Neural progenitor cell (in vitro differentiated cells): ENCODE results near the gene PRIM2. TPM values are rescaled to one million over a fixed set of nuclear protein-coding genes. Genes with fewer than 3 reads are reported as not detected.
"Not testable (repeated sequence)": the region's sequence is repeated elsewhere in the genome, so short reads cannot be mapped to it uniquely, and the experiment has no call there.

Experiments
- DNase-seq: peaks from one replicate; pipeline ENCODE4 v3.0.0-alpha.2; 2016; ENCODE audit warnings: low spot score
- H2AFZ ChIP-seq: fragments of 200-600 bp; sonication (generic); replicated peaks from 2 replicates; pipeline ENCODE4 v1.6.1; 2016; ENCODE audit warnings: antibody characterized with exemption
- H3F3A ChIP-seq: fragments of 200-600 bp; sonication (generic); 2 replicates; pipeline ENCODE4 v1.6.1; 2016; ENCODE audit warnings: antibody characterized with exemption, low read depth
- H3K27ac ChIP-seq: fragments of 200-600 bp; sonication (generic); 2 replicates; pipeline ENCODE4 v1.5.1; 2016; ENCODE audit warnings: mild to moderate bottlenecking
- H3K27me3 ChIP-seq: fragments of 200-600 bp; sonication (generic); 2 replicates; pipeline ENCODE4 v1.6.1; 2016; ENCODE audit warnings: mild to moderate bottlenecking, moderate library complexity
- H3K36me3 ChIP-seq: fragments of 200-600 bp; sonication (generic); 2 replicates; pipeline ENCODE4 v1.5.1; 2016
- H3K4me1 ChIP-seq: fragments of 200-600 bp; sonication (generic); 2 replicates; pipeline ENCODE4 v1.6.1; 2016; ENCODE audit warnings: mixed run types
- H3K4me2 ChIP-seq: fragments of 200-600 bp; sonication (generic); 2 replicates; pipeline ENCODE4 v1.6.1; 2016
- H3K4me3 ChIP-seq: fragments of 200-600 bp; sonication (generic); 2 replicates; pipeline ENCODE4 v1.5.1; 2016
- H3K79me2 ChIP-seq: fragments of 200-600 bp; sonication (generic); 2 replicates; pipeline ENCODE4 v1.6.1; 2016; ENCODE audit warnings: low read depth
- H3K9ac ChIP-seq: fragments of 200-600 bp; sonication (generic); 2 replicates; pipeline ENCODE4 v1.6.1; 2016
- H3K9me3 ChIP-seq: fragments of 200-600 bp; sonication (generic); 2 replicates; pipeline ENCODE4 v1.5.1; 2016; ENCODE audit warnings: low read depth
- H4K20me1 ChIP-seq: fragments of 200-600 bp; sonication (generic); 2 replicates; pipeline ENCODE4 v1.6.1; 2016; ENCODE audit warnings: low read depth
- H3K27ac Mint-ChIP-seq: 3 replicates; pipeline ENCODE4 v1.8.0; 2021; ENCODE audit warnings: mixed read lengths
- H3K27me3 Mint-ChIP-seq: 2 replicates; pipeline ENCODE4 v1.8.0; 2022; ENCODE audit warnings: low read depth, mild to moderate bottlenecking, inconsistent platforms, moderate library complexity, mixed read lengths; ENCODE audit not compliant: insufficient read depth
- H3K36me3 Mint-ChIP-seq: 3 replicates; pipeline ENCODE4 v1.8.0; 2021; ENCODE audit warnings: mixed read lengths
- H3K4me1 Mint-ChIP-seq: 3 replicates; pipeline ENCODE4 v1.8.0; 2021; ENCODE audit warnings: mixed read lengths
- H3K4me3 Mint-ChIP-seq: 3 replicates; pipeline ENCODE4 v1.8.0; 2021; ENCODE audit warnings: mild to moderate bottlenecking, moderate library complexity, mixed read lengths
- H3K9me3 Mint-ChIP-seq: 3 replicates; pipeline ENCODE4 v1.8.0; 2020; ENCODE audit warnings: mixed read lengths
- total RNA-seq: library from RNA; depleted of rRNA; stranded (reverse); fragments of >200 nt; gene quantifications from 2 replicates; pipeline ENCODE4 v1.2.3, GENCODE V29; 2015; ENCODE audit warnings: low replicate concordance

PRIM2 gene
- total RNA-seq, 1 donor from 2014 or later: 81.0 TPM

- not testable (repeated sequence) for H3K79me2 ChIP-seq, H3K36me3 Mint-ChIP-seq, H3K9me3 Mint-ChIP-seq, H3K4me3 ChIP-seq, H3K9me3 ChIP-seq, H4K20me1 ChIP-seq, H3K27ac Mint-ChIP-seq, H2AFZ ChIP-seq, DNase-seq, H3K9ac ChIP-seq, H3K4me2 ChIP-seq, H3K27me3 ChIP-seq, H3F3A ChIP-seq, H3K4me3 Mint-ChIP-seq, H3K27me3 Mint-ChIP-seq, H3K4me1 Mint-ChIP-seq, H3K27ac ChIP-seq, H3K36me3 ChIP-seq, H3K4me1 ChIP-seq
Measured at GRCh38 chr6:57631773-57632172, 314.3 kb downstream of the PRIM2 start.

GRCh38 chr6:57658526-57658925 is 341.1 kb downstream of the PRIM2 start:
- not testable (repeated sequence) for H3K79me2 ChIP-seq, H3K4me3 Mint-ChIP-seq, H3K27me3 ChIP-seq, H3F3A ChIP-seq, H3K27ac Mint-ChIP-seq, H4K20me1 ChIP-seq, H2AFZ ChIP-seq, DNase-seq, H3K4me1 Mint-ChIP-seq, H3K4me1 ChIP-seq, H3K9ac ChIP-seq, H3K36me3 ChIP-seq, H3K4me2 ChIP-seq, H3K27ac ChIP-seq, H3K9me3 ChIP-seq, H3K9me3 Mint-ChIP-seq, H3K27me3 Mint-ChIP-seq, H3K4me3 ChIP-seq, H3K36me3 Mint-ChIP-seq

GRCh38 chr6:57659794-57660193 is 342.4 kb downstream of the PRIM2 start:
- not testable (repeated sequence) for H3K4me3 Mint-ChIP-seq, H3K4me1 ChIP-seq, H3K9me3 Mint-ChIP-seq, H3K36me3 ChIP-seq, H4K20me1 ChIP-seq, H2AFZ ChIP-seq, H3K27ac Mint-ChIP-seq, DNase-seq, H3K4me1 Mint-ChIP-seq, H3K27me3 Mint-ChIP-seq, H3K27me3 ChIP-seq, H3K36me3 Mint-ChIP-seq, H3K9ac ChIP-seq, H3K79me2 ChIP-seq, H3K27ac ChIP-seq, H3K4me3 ChIP-seq, H3K9me3 ChIP-seq, H3K4me2 ChIP-seq
- peaks cover 15% of the 10 kb centered on the region for H3F3A ChIP-seq

- H3K36me3 Mint-ChIP-seq, H3K27ac ChIP-seq, H3K36me3 ChIP-seq, H3K9me3 Mint-ChIP-seq, H3K4me3 ChIP-seq, H3K4me1 ChIP-seq, H3K4me2 ChIP-seq, H3K27me3 ChIP-seq, H3K4me3 Mint-ChIP-seq, H3K9me3 ChIP-seq, H3K27me3 Mint-ChIP-seq, H3K9ac ChIP-seq, H2AFZ ChIP-seq, H3K79me2 ChIP-seq, H3K4me1 Mint-ChIP-seq, DNase-seq, H3K27ac Mint-ChIP-seq, H4K20me1 ChIP-seq: not testable (repeated sequence)
- H3F3A ChIP-seq: peaks cover 15% of the 10 kb centered on the region
Measured at GRCh38 chr6:57660940-57661339, 343.5 kb downstream of the PRIM2 start.

GRCh38 chr6:57668108-57668507 is 350.7 kb downstream of the PRIM2 start:
- H3K4me1 ChIP-seq: not testable (repeated sequence)

GRCh38 chr6:57671237-57671636 is 353.8 kb downstream of the PRIM2 start:
- H3K4me1 ChIP-seq, H3K9ac ChIP-seq, H3K4me1 Mint-ChIP-seq, H3K27me3 Mint-ChIP-seq, H3K4me3 Mint-ChIP-seq, H3K27me3 ChIP-seq, H3K27ac ChIP-seq, H3K9me3 ChIP-seq, H2AFZ ChIP-seq, DNase-seq, H3K36me3 ChIP-seq, H3K79me2 ChIP-seq, H3K4me3 ChIP-seq, H3F3A ChIP-seq, H3K36me3 Mint-ChIP-seq, H4K20me1 ChIP-seq, H3K9me3 Mint-ChIP-seq, H3K4me2 ChIP-seq, H3K27ac Mint-ChIP-seq: not testable (repeated sequence)

More at GRCh38 chr6:57668108-57668507, 350.7 kb downstream of the PRIM2 start:
- H3K4me3 Mint-ChIP-seq, H3K27ac Mint-ChIP-seq, H3K9me3 Mint-ChIP-seq, H3K27me3 ChIP-seq, H3K36me3 Mint-ChIP-seq, H3K79me2 ChIP-seq, H3K4me1 Mint-ChIP-seq, DNase-seq, H3K9me3 ChIP-seq, H3K9ac ChIP-seq, H3K27ac ChIP-seq, H3K36me3 ChIP-seq, H3K4me2 ChIP-seq, H4K20me1 ChIP-seq, H3K4me3 ChIP-seq, H3K27me3 Mint-ChIP-seq, H2AFZ ChIP-seq: not testable (repeated sequence)
- H3F3A ChIP-seq: peaks cover 10% of the 10 kb centered on the region
